CD4-positive, alpha-beta T cell (primary cell): ENCODE results near the gene FGGY. TPM values are rescaled to one million over a fixed set of nuclear protein-coding genes. Genes with fewer than 3 reads are reported as not detected.

Experiments
- ATAC-seq: fragments of 200-7000 bp; cut with Tn5 transposase; one replicate; pipeline ENCODE4 v1.10.0; 2022; ENCODE audit warnings: mild to moderate bottlenecking; ENCODE audit not compliant: poor library complexity
- CTCF ChIA-PET: fragments of 350-600 bp; sonication (Branson Sonifier 250); formaldehyde crosslinking; loops from one replicate; lab custom pipeline; 2021; ENCODE audit warnings: antibody characterized with exemption, inconsistent platforms; lab: Charles Lee
- POLR2A ChIA-PET: fragments of 350-600 bp; sonication (Branson Sonifier 250); formaldehyde crosslinking; loops from one replicate; lab custom pipeline; 2021; ENCODE audit warnings: antibody characterized with exemption, inconsistent platforms; lab: Charles Lee
- DNase-seq, 14 experiments: peaks; one replicate each; pipeline ENCODE4 v3.0.0-alpha.2; 2013 to 2020; ENCODE audit warnings: mixed read lengths in 2 of 14
- H3K27ac ChIP-seq, 2 donors: one replicate each; pipeline versions ENCODE4 v1.5.1 to v1.7.0; 2013; ENCODE audit warnings: low read length in 2 of 2, low read depth in 1 of 2, mild to moderate bottlenecking in 1 of 2
- H3K27me3 ChIP-seq, 2 experiments: 1 replicate in 1 of 2; 2 replicates in 1 of 2; pipeline versions ENCODE4 v1.6.1 to v1.7.0; 2013; ENCODE audit warnings: low read length in 2 of 2, control low read depth in 1 of 2, mild to moderate bottlenecking in 1 of 2, moderate library complexity in 1 of 2; ENCODE audit not compliant: insufficient read depth in 2 of 2, control insufficient read depth in 1 of 2
- H3K36me3 ChIP-seq: one replicate; pipeline ENCODE4 v1.6.1; 2013; ENCODE audit warnings: low read length, control low read depth; ENCODE audit not compliant: insufficient read depth
- H3K4me1 ChIP-seq: one replicate; pipeline ENCODE4 v1.6.1; 2013; ENCODE audit warnings: low read length, control low read depth; ENCODE audit not compliant: insufficient read depth
- H3K4me3 ChIP-seq: one replicate; pipeline ENCODE4 v1.5.1; 2013; ENCODE audit warnings: mild to moderate bottlenecking, low read length, moderate library complexity
- H3K9me3 ChIP-seq, 2 experiments: 1 replicate in 1 of 2; 2 replicates in 1 of 2; pipeline versions ENCODE4 v1.6.1 to v1.7.0; 2013; ENCODE audit warnings: low read length in 2 of 2, mild to moderate bottlenecking in 2 of 2, control low read depth in 1 of 2, moderate library complexity in 1 of 2; ENCODE audit not compliant: control insufficient read depth in 1 of 2, insufficient read depth in 1 of 2
- H3K27ac Mint-ChIP-seq: one replicate; pipeline ENCODE4 v1.8.0; 2020; ENCODE audit warnings: mixed read lengths
- H3K27me3 Mint-ChIP-seq: one replicate; pipeline ENCODE4 v1.8.0; 2021; ENCODE audit warnings: mixed read lengths
- H3K36me3 Mint-ChIP-seq: one replicate; pipeline ENCODE4 v1.8.0; 2021; ENCODE audit warnings: low read depth, mixed read lengths
- H3K4me1 Mint-ChIP-seq: one replicate; pipeline ENCODE4 v1.8.0; 2021; ENCODE audit warnings: low read depth, mixed read lengths
- H3K4me3 Mint-ChIP-seq: one replicate; pipeline ENCODE4 v1.8.0; 2020; ENCODE audit warnings: mild to moderate bottlenecking, mixed read lengths
- H3K9me3 Mint-ChIP-seq: one replicate; pipeline ENCODE4 v1.8.0; 2020; ENCODE audit warnings: mixed read lengths
- CTCF ChIP-seq: fragments of 200-600 bp; IDR thresholded peaks from one replicate; pipeline ENCODE4 v1.8.0; 2022; ENCODE audit warnings: antibody characterized with exemption, mild to moderate bottlenecking
- intact Hi-C, 2 experiments: fragments of 100-400 bp; cut with DNase I in 1 of 2; cut with micrococcal nuclease in 1 of 2; formaldehyde crosslinking; loops; one replicate each; pipeline versions ENCODE4 v1.15.1 to v1.9.0; 2023 to 2025; cut with DNase I, micrococcal nuclease
- total RNA-seq, 174 experiments: library from RNA in 2 of 174; stranded (reverse) in 2 of 174; gene quantifications; one replicate each; pipeline ENCODE4 v1.2.3 and lab custom pipeline; 2021 to 2026

Gene FGGY
- total RNA-seq, 2 experiments from 2014 or later = 9.5 to 10.0 TPM

GRCh38 chr1:59738591-59739015, 441.7 kb downstream of the FGGY start:
- H3K4me1 ChIP-seq = no peaks in the 10 kb centered on the region
- CTCF ChIA-PET = no interaction called here
- no peaks in the 10 kb centered on the region for H3K36me3 ChIP-seq
- H3K4me1 Mint-ChIP-seq = no peaks in the 10 kb centered on the region
- H3K36me3 Mint-ChIP-seq = peaks cover 12% of the 10 kb centered on the region
- H3K27me3 Mint-ChIP-seq = no peaks in the 10 kb centered on the region
- no peak for DNase-seq
- intact Hi-C loops = no loop called here
- no peak for ATAC-seq
- peaks cover 0 to 8% of the 10 kb centered on the region in 2 experiments for H3K9me3 ChIP-seq
- H3K27ac ChIP-seq = no peak overlapping the region
- POLR2A ChIA-PET = no interaction called here
- no peak overlapping the region for H3K4me3 ChIP-seq
- H3K4me3 Mint-ChIP-seq = no peak overlapping the region
- H3K27ac Mint-ChIP-seq = no peak overlapping the region
- H3K27me3 ChIP-seq = no peaks in the 10 kb centered on the region
- peaks cover 3% of the 10 kb centered on the region for H3K9me3 Mint-ChIP-seq
- no peak for TF ChIP-seq CTCF

- intact Hi-C loops = no loop called here
- no peak overlapping the region for H3K4me3 ChIP-seq
- peaks cover 12% of the 10 kb centered on the region for H3K36me3 Mint-ChIP-seq
- H3K4me3 Mint-ChIP-seq = no peak overlapping the region
- DNase-seq (no peak), ATAC-seq (no peak)
- POLR2A ChIA-PET = no interaction called here
- CTCF ChIA-PET = no interaction called here
- H3K27me3 ChIP-seq = no peaks in the 10 kb centered on the region
- H3K36me3 ChIP-seq = no peaks in the 10 kb centered on the region
- H3K27ac ChIP-seq = no peak overlapping the region
- peaks cover 0 to 8% of the 10 kb centered on the region in 2 experiments for H3K9me3 ChIP-seq
- no peaks in the 10 kb centered on the region for H3K27me3 Mint-ChIP-seq
- peaks cover 3% of the 10 kb centered on the region for H3K9me3 Mint-ChIP-seq
- no peak for TF ChIP-seq CTCF
- H3K27ac Mint-ChIP-seq = no peak overlapping the region
- no peaks in the 10 kb centered on the region for H3K4me1 ChIP-seq
- H3K4me1 Mint-ChIP-seq = no peaks in the 10 kb centered on the region
Measured at GRCh38 chr1:59739111-59739510, 442.2 kb downstream of the FGGY start.

- Mint-ChIP-seq H3K4me3 (no peak overlapping the region), H3K27me3 (no peaks in the 10 kb centered on the region), H3K27ac (no peak overlapping the region), H3K4me1 (no peaks in the 10 kb centered on the region), H3K9me3 (no peaks in the 10 kb centered on the region), H3K36me3 (no peaks in the 10 kb centered on the region)
- Histone ChIP-seq H3K36me3 (no peaks in the 10 kb centered on the region), H3K27ac (no peak overlapping the region), H3K4me1 (no peaks in the 10 kb centered on the region), H3K27me3 (no peaks in the 10 kb centered on the region), H3K4me3 (no peak overlapping the region), H3K9me3 (no peaks in the 10 kb centered on the region)
- CTCF ChIA-PET = interaction anchor here (1.1 kb wide), 1 partner anchor 17 kb away, joined by 3 read pairs; no protein-coding TSS in a partner anchor
- TF ChIP-seq CTCF = no peak
- intact Hi-C loops = no loop called here
- ATAC-seq (no peak), DNase-seq (no peak)
- POLR2A ChIA-PET = no interaction called here
Measured at GRCh38 chr1:59742526-59742925, 445.6 kb downstream of the FGGY start.
